GM12878 (cell line): ENCODE data around the gene REEP2. TPM values are rescaled to one million over a fixed set of nuclear protein-coding genes. Genes with fewer than 3 reads are reported as not detected.

Experiments used
- ATAC-seq: fragments of 200-7000 bp; cut with Tn5 transposase; 3 replicates; pipeline ENCODE4 v1.9.1; 2020; ENCODE audit warnings: mild to moderate bottlenecking, moderate library complexity
- BruUV-seq: library from RNA; stranded (reverse); fragments of 400-500 nt; replicated peaks from 2 replicates; lab custom pipeline; 2021; lab: Mats Ljungman, UMichigan
- CTCF ChIA-PET: fragments of 300-600 bp; sonication (Branson Sonifier 250); formaldehyde crosslinking; extraction: SDS; loops from one replicate; lab custom pipeline; 2021; ENCODE audit warnings: inconsistent platforms; lab: Yijun Ruan, JAX
- POLR2A ChIA-PET: fragments of 350-600 bp; formaldehyde crosslinking; extraction: SDS; loops from one replicate; lab custom pipeline; 2021; ENCODE audit warnings: inconsistent platforms; lab: Charles Lee
- RAD21 ChIA-PET: fragments of 300-600 bp; sonication (Branson Sonifier 250); formaldehyde crosslinking; loops from one replicate; lab custom pipeline; 2023; ENCODE audit warnings: antibody characterized with exemption; ENCODE audit not compliant: unreplicated experiment; lab: Charles Lee
- SMC1A ChIA-PET: fragments of 300-600 bp; sonication (Branson Sonifier 250); formaldehyde crosslinking; loops from one replicate; lab custom pipeline; 2023; ENCODE audit not compliant: unreplicated experiment, uncharacterized antibody; lab: Charles Lee
- DNase-seq: peaks from one replicate; pipeline ENCODE4 v3.0.0-alpha.2; 2011; ENCODE audit warnings: low read depth, low spot score
- FAIRE-seq: peaks from 3 replicates; lab custom pipeline; 2011; peaks lifted over from hg19 to GRCh38; lab: Jason Lieb, UNC
- H2AFZ ChIP-seq: 2 replicates; pipeline ENCODE4 v1.6.0; 2011; ENCODE audit warnings: low read depth, low read length, control low read depth; ENCODE audit not compliant: control insufficient read depth
- H3K27ac ChIP-seq: 2 replicates; pipeline ENCODE4 v1.5.1; 2011; ENCODE audit warnings: control low read depth; ENCODE audit not compliant: control insufficient read depth, insufficient read depth
- H3K27me3 ChIP-seq, 2 experiments: replicated peaks in 1 of 2; 2 replicates each; pipeline versions ENCODE4 v1.6.0 to v1.6.1; 2011; ENCODE audit warnings: low read length in 1 of 2; ENCODE audit not compliant: control insufficient read depth in 2 of 2, insufficient read depth in 2 of 2
- H3K36me3 ChIP-seq, 2 experiments: 2 replicates each; pipeline ENCODE4 v1.5.1; 2011; ENCODE audit warnings: low read length in 1 of 2; ENCODE audit not compliant: control insufficient read depth in 2 of 2, insufficient read depth in 2 of 2
- H3K4me1 ChIP-seq: 2 replicates; pipeline ENCODE4 v1.6.1; 2011; ENCODE audit warnings: mild to moderate bottlenecking, low read length, moderate library complexity, mixed read lengths; ENCODE audit not compliant: control insufficient read depth, insufficient read depth
- H3K4me2 ChIP-seq: 2 replicates; pipeline ENCODE4 v1.6.0; 2011; ENCODE audit warnings: control low read depth; ENCODE audit not compliant: control insufficient read depth, insufficient read depth
- H3K4me3 ChIP-seq: fragments of 200-600 bp; sonication (generic); 2 replicates; pipeline ENCODE4 v1.5.1; 2016
- H3K79me2 ChIP-seq: 2 replicates; pipeline ENCODE4 v1.6.0; 2011; ENCODE audit warnings: low read length; ENCODE audit not compliant: control insufficient read depth, insufficient read depth
- H3K9ac ChIP-seq: 2 replicates; pipeline ENCODE4 v1.8.0; 2011; ENCODE audit warnings: low read length, control low read depth, mixed read lengths; ENCODE audit not compliant: control insufficient read depth, insufficient read depth
- H3K9me3 ChIP-seq: replicated peaks from 3 replicates; pipeline ENCODE4 v1.5.1; 2011; ENCODE audit warnings: mild to moderate bottlenecking, low read length; ENCODE audit not compliant: control insufficient read depth, insufficient read depth
- H4K20me1 ChIP-seq: 2 replicates; pipeline ENCODE4 v1.6.0; 2011; ENCODE audit not compliant: control insufficient read depth, insufficient read depth
- ESRRA ChIP-seq: IDR thresholded peaks from 2 replicates; pipeline ENCODE4 v1.6.1; 2012; ENCODE audit warnings: mild to moderate bottlenecking, low read length, improper control_type of control experiment
- NFXL1 ChIP-seq: fragments of 450-650 bp; IDR thresholded peaks from 2 replicates; pipeline ENCODE4 v1.6.1; 2017; ENCODE audit warnings: antibody characterized with exemption, mild to moderate bottlenecking, borderline replicate concordance
- NFYA ChIP-seq: IDR thresholded peaks from 2 replicates; pipeline ENCODE4 v1.6.1; 2011; ENCODE audit warnings: low read depth, mild to moderate bottlenecking, low read length, improper control_type of control experiment, borderline replicate concordance
- POU2F2 ChIP-seq: IDR thresholded peaks from 3 replicates; pipeline ENCODE4 v1.6.1; 2011; ENCODE audit warnings: low read depth, mild to moderate bottlenecking, low read length, borderline replicate concordance
- RBBP5 ChIP-seq: fragments of 200-600 bp; sonication (generic); conservative IDR thresholded peaks from 2 replicates; pipeline ENCODE4 v1.6.1; 2016
- TCF7 ChIP-seq: IDR thresholded peaks from 2 replicates; pipeline ENCODE4 v1.6.1; 2014; ENCODE audit warnings: antibody characterized with exemption, borderline replicate concordance
- ZBTB33 ChIP-seq: fragments of 450-650 bp; IDR thresholded peaks from 2 replicates; pipeline ENCODE4 v1.6.1; 2017; ENCODE audit warnings: mild to moderate bottlenecking
- WGBS: methylation state at CpG from one replicate; pipeline ENCODE4 v1.1.6; 2016; ENCODE audit warnings: low lambda C conversion rate; ENCODE audit not compliant: insufficient replicate concordance, insufficient coverage; ENCODE audit errors: missing lambda C conversion rate; 5-methylcytosine and 5-hydroxymethylcytosine counted together
- in situ Hi-C: fragments of 300-500 bp; cut with MboI; formaldehyde crosslinking; loops from 9 replicates; pipeline ENCODE4 v1.14.3; 2018; ENCODE audit warnings: mixed read lengths
- intact Hi-C: fragments of 100-400 bp; cut with micrococcal nuclease; formaldehyde crosslinking; loops from one replicate; pipeline ENCODE4 v1.14.2; 2022; ENCODE audit not compliant: unreplicated experiment
- polyA plus RNA-seq, 11 experiments: library from polyadenylated mRNA; depleted of rRNA in 4 of 11; unstranded in 6 of 11; stranded (reverse) in 5 of 11; fragments of >200 nt; fragmentation: Nextera tagmentation in 4 of 11; fragmentation: Illumina TruSeq in 1 of 11; extraction: Ambion mirVana in 4 of 11; extraction: Trizol in 1 of 11; gene quantifications; 1 replicate in 1 of 11; 2 replicates in 10 of 11; pipeline versions ENCODE4 v1.2.1 to v1.2.3, GENCODE V29; 2011 to 2016; ENCODE audit warnings: inconsistent platforms in 2 of 11, missing spikeins in 2 of 11, low read depth in 1 of 11
- total RNA-seq, 4 experiments: library from RNA; depleted of rRNA in 3 of 4; stranded (reverse); fragments of >200 nt in 3 of 4; fragmentation: Illumina TruSeq in 1 of 4; extraction: Trizol in 1 of 4; gene quantifications; 2 replicates each; pipeline versions ENCODE4 v1.2.1 to v1.2.3, GENCODE V29; 2013 to 2021
- TF ChIP-seq, protein P1 (sequence below): fragments of 450-650 bp; formaldehyde crosslinking; IDR thresholded peaks from 2 replicates; pipeline ENCODE4 v1.5.0; 2022; ENCODE audit warnings: mild to moderate bottlenecking, missing genetic modification characterization
- TF ChIP-seq, protein P2 (sequence below): IDR thresholded peaks from 2 replicates; pipeline ENCODE4 v1.6.1; 2011; ENCODE audit warnings: mild to moderate bottlenecking, low read depth, low read length, moderate library complexity; ENCODE audit not compliant: insufficient replicate concordance
- TF ChIP-seq, protein P3 (sequence below): IDR thresholded peaks from 2 replicates; pipeline ENCODE4 v1.6.1; 2011; ENCODE audit warnings: borderline replicate concordance, low read depth, mild to moderate bottlenecking, moderate library complexity, mixed read lengths, low read length; ENCODE audit not compliant: insufficient read depth; ENCODE audit errors: extremely low read length

REEP2 gene
- total and polyA plus RNA-seq, 10 of the 15 experiments (the other 5 are each of a cell fraction or from before 2014, with no cell fraction given) = 0.10 to 3.1 (median 2.0) TPM

GRCh38 chr5:138444774-138445546 is 6.1 kb downstream of the REEP2 start:
- SMC1A ChIA-PET = no interaction called here
- Histone ChIP-seq H3K36me3 (no peaks in the 10 kb centered on the region), H2AFZ (no peak overlapping the region), H3K79me2 (no peaks in the 10 kb centered on the region), H3K9me3 (no peaks in the 10 kb centered on the region), H3K4me3 (no peak overlapping the region), H4K20me1 (no peaks in the 10 kb centered on the region), H3K9ac (no peak overlapping the region), H3K4me1 (peaks cover 4% of the 10 kb centered on the region; the same call in 1 of the 2 replicates), H3K27ac (no peak overlapping the region), H3K4me2 (no peak overlapping the region), H3K27me3 (no peaks in the 10 kb centered on the region)
- in situ Hi-C loops (no loop called here), intact Hi-C loops (no loop called here)
- DNase-seq (no peak), ATAC-seq (no peak), FAIRE-seq (no peak)
- TF ChIP-seq TCF7 (no peak), ZBTB33 (no peak), RBBP5 (no peak), ESRRA (no peak), NFYA (no peak), POU2F2 (no peak), NFXL1 (no peak)
- TF ChIP-seq, protein P1, sequence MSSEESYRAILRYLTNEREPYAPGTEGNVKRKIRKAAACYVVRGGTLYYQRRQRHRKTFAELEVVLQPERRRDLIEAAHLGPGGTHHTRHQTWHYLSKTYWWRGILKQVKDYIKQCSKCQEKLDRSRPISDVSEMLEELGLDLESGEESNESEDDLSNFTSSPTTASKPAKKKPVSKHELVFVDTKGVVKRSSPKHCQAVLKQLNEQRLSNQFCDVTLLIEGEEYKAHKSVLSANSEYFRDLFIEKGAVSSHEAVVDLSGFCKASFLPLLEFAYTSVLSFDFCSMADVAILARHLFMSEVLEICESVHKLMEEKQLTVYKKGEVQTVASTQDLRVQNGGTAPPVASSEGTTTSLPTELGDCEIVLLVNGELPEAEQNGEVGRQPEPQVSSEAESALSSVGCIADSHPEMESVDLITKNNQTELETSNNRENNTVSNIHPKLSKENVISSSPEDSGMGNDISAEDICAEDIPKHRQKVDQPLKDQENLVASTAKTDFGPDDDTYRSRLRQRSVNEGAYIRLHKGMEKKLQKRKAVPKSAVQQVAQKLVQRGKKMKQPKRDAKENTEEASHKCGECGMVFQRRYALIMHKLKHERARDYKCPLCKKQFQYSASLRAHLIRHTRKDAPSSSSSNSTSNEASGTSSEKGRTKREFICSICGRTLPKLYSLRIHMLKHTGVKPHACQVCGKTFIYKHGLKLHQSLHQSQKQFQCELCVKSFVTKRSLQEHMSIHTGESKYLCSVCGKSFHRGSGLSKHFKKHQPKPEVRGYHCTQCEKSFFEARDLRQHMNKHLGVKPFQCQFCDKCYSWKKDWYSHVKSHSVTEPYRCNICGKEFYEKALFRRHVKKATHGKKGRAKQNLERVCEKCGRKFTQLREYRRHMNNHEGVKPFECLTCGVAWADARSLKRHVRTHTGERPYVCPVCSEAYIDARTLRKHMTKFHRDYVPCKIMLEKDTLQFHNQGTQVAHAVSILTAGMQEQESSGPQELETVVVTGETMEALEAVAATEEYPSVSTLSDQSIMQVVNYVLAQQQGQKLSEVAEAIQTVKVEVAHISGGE (CRISPR knock-in tag) = no peak
- TF ChIP-seq, protein P2, sequence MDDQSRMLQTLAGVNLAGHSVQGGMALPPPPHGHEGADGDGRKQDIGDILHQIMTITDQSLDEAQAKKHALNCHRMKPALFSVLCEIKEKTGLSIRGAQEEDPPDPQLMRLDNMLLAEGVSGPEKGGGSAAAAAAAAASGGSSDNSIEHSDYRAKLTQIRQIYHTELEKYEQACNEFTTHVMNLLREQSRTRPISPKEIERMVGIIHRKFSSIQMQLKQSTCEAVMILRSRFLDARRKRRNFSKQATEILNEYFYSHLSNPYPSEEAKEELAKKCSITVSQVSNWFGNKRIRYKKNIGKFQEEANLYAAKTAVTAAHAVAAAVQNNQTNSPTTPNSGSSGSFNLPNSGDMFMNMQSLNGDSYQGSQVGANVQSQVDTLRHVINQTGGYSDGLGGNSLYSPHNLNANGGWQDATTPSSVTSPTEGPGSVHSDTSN = no peak
- TF ChIP-seq, protein P3, sequence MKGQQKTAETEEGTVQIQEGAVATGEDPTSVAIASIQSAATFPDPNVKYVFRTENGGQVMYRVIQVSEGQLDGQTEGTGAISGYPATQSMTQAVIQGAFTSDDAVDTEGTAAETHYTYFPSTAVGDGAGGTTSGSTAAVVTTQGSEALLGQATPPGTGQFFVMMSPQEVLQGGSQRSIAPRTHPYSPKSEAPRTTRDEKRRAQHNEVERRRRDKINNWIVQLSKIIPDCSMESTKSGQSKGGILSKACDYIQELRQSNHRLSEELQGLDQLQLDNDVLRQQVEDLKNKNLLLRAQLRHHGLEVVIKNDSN = no peak
- POLR2A ChIA-PET = no interaction called here
- RAD21 ChIA-PET = interaction anchor here (0.7 kb wide), 1 partner anchor 59 kb away, joined by 4 read pairs; no protein-coding TSS in a partner anchor
- BruUV-seq = no TSS peak
- CTCF ChIA-PET = interaction anchor here (0.9 to 1.0 kb wide), 2 partner anchors 55 to 59 kb away, joined by 4 read pairs; no protein-coding TSS in a partner anchor
- WGBS = 61% methylated on average over 22 of the region's 22 CpGs
